ENCODE results near the gene OPRL1. TPM values are rescaled to one million over a fixed set of nuclear protein-coding genes. Genes with fewer than 3 reads are reported as not detected.

The OPRL1 gene
- total and polyA plus RNA-seq, 2 donors (not counting 1 experiment from before 2014, with no cell fraction given): 3.5 to 6.2 TPM

DNA sequence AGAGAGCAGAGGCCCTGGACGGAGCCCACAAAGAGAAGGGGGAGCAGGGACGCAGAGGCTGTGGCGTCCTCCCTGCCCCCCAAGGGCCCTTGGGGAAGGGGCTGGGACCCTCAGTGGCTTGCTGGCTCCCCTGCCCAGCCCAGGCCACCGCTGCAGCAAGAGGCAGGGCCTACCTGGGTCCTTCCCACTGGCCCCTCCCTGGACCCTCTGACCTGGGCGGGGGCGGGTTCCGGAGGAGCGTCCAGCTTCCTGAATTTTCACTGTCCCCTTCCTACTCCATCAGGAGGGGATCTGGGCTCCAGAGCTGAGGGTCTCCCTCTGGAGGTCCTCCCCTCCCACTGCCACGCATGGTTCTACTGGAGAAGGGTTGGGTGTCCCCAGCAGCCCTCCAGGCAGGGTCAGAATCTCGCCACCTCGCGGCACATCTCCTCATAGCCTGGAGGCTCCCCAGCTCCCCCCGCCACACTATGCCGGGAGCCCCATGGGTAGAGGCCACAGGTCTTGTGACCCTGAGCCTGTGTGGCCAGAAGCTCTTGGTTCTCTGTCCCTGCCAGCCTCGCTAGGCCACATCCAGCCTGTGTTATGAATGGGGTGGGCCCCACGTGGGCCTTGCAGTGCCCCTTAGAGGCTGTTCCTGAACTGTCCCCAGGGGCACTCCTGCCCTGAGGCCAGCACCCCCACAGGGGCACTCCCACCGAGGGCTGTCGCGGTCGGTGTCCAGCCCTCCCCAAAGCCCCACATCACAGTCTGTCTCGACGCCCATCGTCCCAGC, 29.4 kb upstream of the OPRL1 start:
- peaks cover 0 to 68% (median 29%) of the 10 kb centered on the region in 4 experiments for H3K27me3 ChIP-seq (replicated peaks in 1 of 4; ENCODE audit: control extremely low read depth in 1 of 4, control insufficient read depth in 3 of 4, insufficient read depth in 4 of 4, low read length in 3 of 4)
- H3K4me2 ChIP-seq (replicated peaks; ENCODE audit: low read depth, low read length, poor library complexity, severe bottlenecking): peak overlapping the region; percentile 58
- no peaks in the 10 kb centered on the region for H3K36me3 ChIP-seq (replicated peaks in 1 of 2; ENCODE audit: control extremely low read depth in 1 of 2, control insufficient read depth in 1 of 2, extremely low read depth in 1 of 2, insufficient read depth in 2 of 2, low read length in 1 of 2)
- Mint-ChIP-seq H3K9me3 (ENCODE audit: insufficient read depth) (no peaks in the 10 kb centered on the region), H3K4me3 (peak overlapping the region; percentile 37), H3K27me3 (peaks cover 46% of the 10 kb centered on the region), H3K4me1 (peaks cover 10% of the 10 kb centered on the region), H3K27ac (no peak overlapping the region)
- H3K27ac ChIP-seq (ENCODE audit: low read length in 2 of 2): no peak overlapping the region
- H2AFZ ChIP-seq (ENCODE audit: insufficient read depth, low read depth, low read length, poor library complexity, severe bottlenecking): no peak overlapping the region
- H3K79me2 ChIP-seq (ENCODE audit: control insufficient read depth, insufficient read depth, low read length): no peaks in the 10 kb centered on the region
- H3K4me3 ChIP-seq (ENCODE audit: control extremely low read depth in 1 of 5, extremely low read depth in 1 of 5, insufficient read depth in 1 of 5, low read depth in 2 of 5, low read length in 4 of 5): no peak overlapping the region
- H3K4me1 ChIP-seq (ENCODE audit: control insufficient read depth in 2 of 2, insufficient read depth in 2 of 2, low read length in 2 of 2): peaks cover 9 to 11% of the 10 kb centered on the region in 2 donors
- ATAC-seq (ENCODE audit: low read depth): no peak
- ChIA-PET CTCF (interaction anchor here (0.6 to 1.5 kb wide), 2 partner anchors 10 to 89 kb away, joined by 3 read pairs; no protein-coding TSS in a partner anchor), POLR2A (no interaction called here)
- H3K9me3 ChIP-seq (ENCODE audit: control extremely low read depth in 1 of 3, control insufficient read depth in 2 of 3, insufficient read depth in 1 of 3, low read length in 2 of 3): peaks cover 0 to 13% (median 0%) of the 10 kb centered on the region in 3 donors
- H3K9ac ChIP-seq (ENCODE audit: low read length): peak overlapping the region; percentile 15
- H4K20me1 ChIP-seq (ENCODE audit: control insufficient read depth, insufficient read depth, low read length, poor library complexity, severe bottlenecking): no peaks in the 10 kb centered on the region
- TF ChIP-seq, protein P1, sequence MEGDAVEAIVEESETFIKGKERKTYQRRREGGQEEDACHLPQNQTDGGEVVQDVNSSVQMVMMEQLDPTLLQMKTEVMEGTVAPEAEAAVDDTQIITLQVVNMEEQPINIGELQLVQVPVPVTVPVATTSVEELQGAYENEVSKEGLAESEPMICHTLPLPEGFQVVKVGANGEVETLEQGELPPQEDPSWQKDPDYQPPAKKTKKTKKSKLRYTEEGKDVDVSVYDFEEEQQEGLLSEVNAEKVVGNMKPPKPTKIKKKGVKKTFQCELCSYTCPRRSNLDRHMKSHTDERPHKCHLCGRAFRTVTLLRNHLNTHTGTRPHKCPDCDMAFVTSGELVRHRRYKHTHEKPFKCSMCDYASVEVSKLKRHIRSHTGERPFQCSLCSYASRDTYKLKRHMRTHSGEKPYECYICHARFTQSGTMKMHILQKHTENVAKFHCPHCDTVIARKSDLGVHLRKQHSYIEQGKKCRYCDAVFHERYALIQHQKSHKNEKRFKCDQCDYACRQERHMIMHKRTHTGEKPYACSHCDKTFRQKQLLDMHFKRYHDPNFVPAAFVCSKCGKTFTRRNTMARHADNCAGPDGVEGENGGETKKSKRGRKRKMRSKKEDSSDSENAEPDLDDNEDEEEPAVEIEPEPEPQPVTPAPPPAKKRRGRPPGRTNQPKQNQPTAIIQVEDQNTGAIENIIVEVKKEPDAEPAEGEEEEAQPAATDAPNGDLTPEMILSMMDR (IDR thresholded peaks at IDR 0.05): no peak
- no peak for TF ChIP-seq EZH2 (IDR thresholded peaks at IDR 0.05; ENCODE audit: borderline replicate concordance, insufficient read depth, low read depth, low read length, poor library complexity, severe bottlenecking)
- intact Hi-C loops (cut with micrococcal nuclease): no loop called here
- 68% methylated on average over 21 of the region's 23 CpGs for WGBS (ENCODE audit: insufficient coverage)
- no peak for DNase-seq

DNA sequence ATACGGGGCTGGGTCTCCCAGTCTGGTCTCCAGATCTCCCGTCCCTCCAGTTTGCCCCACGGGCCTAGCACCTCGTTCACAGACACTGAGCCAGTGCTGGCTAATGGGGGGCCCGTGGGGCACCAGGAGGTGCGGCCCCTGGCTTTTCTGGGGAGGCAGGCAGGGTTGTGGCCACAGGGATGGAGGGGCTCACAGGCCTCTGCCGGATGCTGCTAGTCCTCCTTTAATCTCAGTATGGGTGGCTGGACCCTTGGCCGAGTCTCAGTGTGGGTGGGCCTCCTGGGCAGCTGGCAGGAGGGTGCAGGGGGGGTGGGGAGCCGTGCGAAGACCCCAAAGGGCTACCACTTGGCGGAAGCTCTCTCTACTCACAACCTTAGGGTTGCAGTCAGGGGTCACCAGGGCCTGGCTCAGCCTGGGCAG, 28.8 kb upstream of the OPRL1 start:
- no peak for ATAC-seq (ENCODE audit: low read depth)

More for the DNA sequence above, 28.8 kb upstream of the OPRL1 start:
- Mint-ChIP-seq H3K9me3 (ENCODE audit: insufficient read depth) (no peaks in the 10 kb centered on the region), H3K4me1 (peaks cover 10% of the 10 kb centered on the region), H3K4me3 (no peak overlapping the region), H3K27me3 (peaks cover 42% of the 10 kb centered on the region), H3K27ac (no peak overlapping the region)
- Histone ChIP-seq H3K4me3 (ENCODE audit: control extremely low read depth in 1 of 5, extremely low read depth in 1 of 5, insufficient read depth in 1 of 5, low read depth in 2 of 5, low read length in 4 of 5) (no peak overlapping the region), H3K9me3 (ENCODE audit: control extremely low read depth in 1 of 3, control insufficient read depth in 2 of 3, insufficient read depth in 1 of 3, low read length in 2 of 3) (peaks cover 0 to 18% (median 0%) of the 10 kb centered on the region in 3 donors), H3K36me3 (replicated peaks in 1 of 2; ENCODE audit: control extremely low read depth in 1 of 2, control insufficient read depth in 1 of 2, extremely low read depth in 1 of 2, insufficient read depth in 2 of 2, low read length in 1 of 2) (no peaks in the 10 kb centered on the region), H4K20me1 (ENCODE audit: control insufficient read depth, insufficient read depth, low read length, poor library complexity, severe bottlenecking) (no peaks in the 10 kb centered on the region), H3K27me3 (replicated peaks in 1 of 4; ENCODE audit: control extremely low read depth in 1 of 4, control insufficient read depth in 3 of 4, insufficient read depth in 4 of 4, low read length in 3 of 4) (peaks cover 0 to 70% (median 30%) of the 10 kb centered on the region in 4 experiments), H3K4me2 (replicated peaks; ENCODE audit: low read depth, low read length, poor library complexity, severe bottlenecking) (no peak overlapping the region), H3K27ac (ENCODE audit: low read length in 2 of 2) (no peak overlapping the region), H3K4me1 (ENCODE audit: control insufficient read depth in 2 of 2, insufficient read depth in 2 of 2, low read length in 2 of 2) (peaks cover 9 to 11% of the 10 kb centered on the region in 2 donors), H3K9ac (ENCODE audit: low read length) (no peak overlapping the region), H2AFZ (ENCODE audit: insufficient read depth, low read depth, low read length, poor library complexity, severe bottlenecking) (no peak overlapping the region), H3K79me2 (ENCODE audit: control insufficient read depth, insufficient read depth, low read length) (no peaks in the 10 kb centered on the region)
- WGBS (ENCODE audit: insufficient coverage): 82% methylated on average over 8 of the region's 11 CpGs
- DNase-seq: no peak
- ChIA-PET CTCF (interaction anchor here (1.5 kb wide), 1 partner anchor 9 kb away, joined by 3 read pairs; no protein-coding TSS in a partner anchor), POLR2A (no interaction called here)
- no peak for TF ChIP-seq EZH2 (IDR thresholded peaks at IDR 0.05; ENCODE audit: borderline replicate concordance, insufficient read depth, low read depth, low read length, poor library complexity, severe bottlenecking)
- TF ChIP-seq, protein P1 (IDR thresholded peaks at IDR 0.05): no peak
- intact Hi-C loops (cut with micrococcal nuclease): no loop called here

Measured in B cell (primary cell).